AG09319 (cell line): ENCODE measurements around the gene CCDC127.

Experiments
- DNase-seq: peaks from one replicate; pipeline ENCODE4 v3.0.0-alpha.2; 2010; ENCODE audit warnings: low read depth; ENCODE audit errors: extremely low read depth
- TF ChIP-seq, protein P1 (sequence below): IDR thresholded peaks from 2 replicates; pipeline ENCODE4 v1.5.1; 2011; ENCODE audit warnings: low read depth, mild to moderate bottlenecking, inconsistent platforms, low read length, moderate library complexity

Gene CCDC127

DNA sequence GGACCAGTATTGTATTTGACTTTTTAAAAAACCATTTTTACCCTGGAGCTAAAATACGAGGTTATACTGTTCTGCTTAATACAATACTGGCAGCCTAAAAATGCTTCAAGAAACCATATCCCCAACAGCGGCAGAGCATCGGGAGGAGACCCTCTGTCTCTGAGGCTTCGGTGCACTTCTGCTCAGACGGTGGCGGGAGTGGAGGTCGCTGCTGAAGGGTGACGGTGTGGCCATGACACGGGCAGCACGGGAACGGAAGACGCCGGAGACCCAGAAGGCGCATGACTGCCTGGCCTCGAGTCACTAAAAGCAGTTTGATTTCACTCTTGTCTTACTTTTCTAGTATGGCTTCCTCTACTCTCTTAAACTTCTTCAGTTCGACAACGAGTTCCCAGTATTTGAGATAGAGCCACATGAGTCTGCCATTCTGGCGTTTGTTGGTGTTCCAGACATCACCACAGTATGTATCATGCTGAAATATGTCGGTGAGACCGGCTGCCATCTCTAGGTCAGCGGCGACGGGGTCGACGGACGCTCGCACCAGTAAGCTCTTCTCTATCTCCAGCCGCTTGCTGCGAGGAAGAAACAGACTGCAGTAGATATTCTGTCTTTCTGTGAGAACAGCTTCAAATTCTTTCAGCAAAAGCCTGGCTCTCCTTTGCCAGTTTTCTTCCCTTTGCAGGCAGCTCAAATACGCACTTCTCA lies 12.8 kb downstream of the CCDC127 start:
- DNase-seq = no peak
- TF ChIP-seq, protein P1, sequence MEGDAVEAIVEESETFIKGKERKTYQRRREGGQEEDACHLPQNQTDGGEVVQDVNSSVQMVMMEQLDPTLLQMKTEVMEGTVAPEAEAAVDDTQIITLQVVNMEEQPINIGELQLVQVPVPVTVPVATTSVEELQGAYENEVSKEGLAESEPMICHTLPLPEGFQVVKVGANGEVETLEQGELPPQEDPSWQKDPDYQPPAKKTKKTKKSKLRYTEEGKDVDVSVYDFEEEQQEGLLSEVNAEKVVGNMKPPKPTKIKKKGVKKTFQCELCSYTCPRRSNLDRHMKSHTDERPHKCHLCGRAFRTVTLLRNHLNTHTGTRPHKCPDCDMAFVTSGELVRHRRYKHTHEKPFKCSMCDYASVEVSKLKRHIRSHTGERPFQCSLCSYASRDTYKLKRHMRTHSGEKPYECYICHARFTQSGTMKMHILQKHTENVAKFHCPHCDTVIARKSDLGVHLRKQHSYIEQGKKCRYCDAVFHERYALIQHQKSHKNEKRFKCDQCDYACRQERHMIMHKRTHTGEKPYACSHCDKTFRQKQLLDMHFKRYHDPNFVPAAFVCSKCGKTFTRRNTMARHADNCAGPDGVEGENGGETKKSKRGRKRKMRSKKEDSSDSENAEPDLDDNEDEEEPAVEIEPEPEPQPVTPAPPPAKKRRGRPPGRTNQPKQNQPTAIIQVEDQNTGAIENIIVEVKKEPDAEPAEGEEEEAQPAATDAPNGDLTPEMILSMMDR = no peak

DNA sequence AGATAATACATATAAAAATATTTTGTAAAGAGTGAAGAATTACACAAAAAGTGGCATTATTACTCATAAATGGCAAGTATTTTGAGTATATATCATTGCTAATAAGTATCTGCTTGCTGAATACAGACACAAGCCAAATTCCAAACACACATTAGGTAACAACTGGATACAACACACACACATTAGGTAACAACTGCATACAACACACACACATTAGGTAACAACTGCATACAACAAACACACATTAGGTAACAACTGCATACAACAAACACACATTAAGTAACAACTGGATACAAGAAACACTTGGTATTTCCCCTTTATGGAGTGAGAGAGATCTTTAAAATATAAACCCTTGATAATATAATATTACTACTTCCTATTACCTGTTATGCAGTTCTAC lies 13.5 kb downstream of the CCDC127 start:
- no peak for DNase-seq
- TF ChIP-seq, protein P1 = no peak

DNA sequence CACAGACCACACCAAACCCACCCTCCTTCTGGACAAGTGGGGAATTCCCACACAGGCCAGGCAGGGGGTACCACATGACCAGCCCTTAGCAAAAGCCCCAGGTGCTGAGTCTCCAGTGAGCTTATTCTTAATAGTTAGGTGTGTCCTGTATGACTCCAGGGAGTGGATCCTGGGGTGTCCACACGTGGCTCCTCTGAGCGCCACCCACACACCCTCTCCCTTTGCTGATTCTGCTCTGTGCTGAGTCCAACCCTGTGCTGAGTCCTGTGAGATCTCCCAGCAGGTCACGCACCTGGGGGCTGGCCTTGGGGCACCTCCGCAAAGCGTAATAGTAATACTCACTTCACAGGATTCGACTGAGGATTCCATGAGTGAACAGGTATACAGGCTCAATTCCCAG lies 14.0 kb downstream of the CCDC127 start:
- TF ChIP-seq, protein P1 = no peak
- no peak for DNase-seq

- no peak for DNase-seq
- TF ChIP-seq, protein P1 = no peak
Measured at GRCh38 chr5:203246-203930, 14.6 kb downstream of the CCDC127 start.

- no peak for DNase-seq
- TF ChIP-seq, protein P1 = no peak
Measured at GRCh38 chr5:201672-202071, 16.3 kb downstream of the CCDC127 start.

DNA sequence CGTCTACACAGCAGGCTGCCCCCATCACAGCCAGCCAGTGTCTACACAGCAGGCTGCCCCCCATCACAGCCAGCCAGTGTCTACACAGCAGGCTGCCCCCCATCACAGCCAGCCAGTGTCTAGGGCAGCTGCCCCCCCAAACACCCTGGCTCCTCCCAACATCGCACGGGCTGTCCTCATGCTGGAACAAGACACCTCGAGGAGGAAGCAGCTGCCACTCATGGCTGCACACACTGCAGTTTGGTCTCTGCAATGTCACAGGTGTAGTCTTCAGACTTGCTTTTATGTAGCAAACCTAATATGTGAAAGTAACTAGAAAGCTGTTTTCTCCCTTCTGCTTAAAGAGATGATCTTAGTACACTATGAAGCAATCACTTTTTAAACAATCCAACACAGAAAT lies 17.0 kb downstream of the CCDC127 start:
- no peak for DNase-seq
- TF ChIP-seq, protein P1 = no peak

DNA sequence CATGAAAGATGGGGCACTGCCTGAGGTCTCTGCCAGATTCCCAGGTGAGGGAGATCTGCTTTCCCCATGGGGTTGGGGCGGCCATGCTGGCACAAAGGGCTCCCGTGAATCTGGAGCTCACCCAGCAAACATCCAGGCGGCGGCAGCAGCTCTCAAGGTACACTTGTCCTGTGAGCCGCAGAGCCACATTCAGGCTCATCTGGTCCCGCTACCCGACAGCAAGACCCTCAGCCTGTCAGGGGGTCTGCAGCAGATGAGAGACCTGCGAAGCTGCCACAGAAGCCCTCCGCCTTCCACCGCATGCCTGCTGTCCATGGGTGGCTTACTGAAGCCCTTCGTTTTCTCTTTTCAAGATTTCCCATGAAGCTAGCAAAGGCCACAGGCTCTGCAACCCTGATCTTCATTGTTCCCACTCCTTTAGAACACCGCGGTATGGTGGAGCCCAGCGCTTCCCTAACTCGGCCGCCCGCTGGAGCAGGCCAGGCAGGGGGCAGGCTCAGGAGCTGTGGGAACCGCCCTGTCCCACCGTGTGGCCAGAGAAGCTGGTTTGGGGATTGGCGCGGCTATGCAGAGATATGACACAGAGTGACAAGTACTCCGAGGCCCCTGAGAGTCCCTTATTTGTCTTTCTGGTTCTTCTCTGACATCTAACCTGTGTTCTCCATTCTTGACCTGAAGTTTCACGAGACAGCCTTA lies 17.9 kb downstream of the CCDC127 start:
- TF ChIP-seq, protein P1 = no peak
- no peak for DNase-seq
